ENCODE results near the gene NUDT3.

DNA sequence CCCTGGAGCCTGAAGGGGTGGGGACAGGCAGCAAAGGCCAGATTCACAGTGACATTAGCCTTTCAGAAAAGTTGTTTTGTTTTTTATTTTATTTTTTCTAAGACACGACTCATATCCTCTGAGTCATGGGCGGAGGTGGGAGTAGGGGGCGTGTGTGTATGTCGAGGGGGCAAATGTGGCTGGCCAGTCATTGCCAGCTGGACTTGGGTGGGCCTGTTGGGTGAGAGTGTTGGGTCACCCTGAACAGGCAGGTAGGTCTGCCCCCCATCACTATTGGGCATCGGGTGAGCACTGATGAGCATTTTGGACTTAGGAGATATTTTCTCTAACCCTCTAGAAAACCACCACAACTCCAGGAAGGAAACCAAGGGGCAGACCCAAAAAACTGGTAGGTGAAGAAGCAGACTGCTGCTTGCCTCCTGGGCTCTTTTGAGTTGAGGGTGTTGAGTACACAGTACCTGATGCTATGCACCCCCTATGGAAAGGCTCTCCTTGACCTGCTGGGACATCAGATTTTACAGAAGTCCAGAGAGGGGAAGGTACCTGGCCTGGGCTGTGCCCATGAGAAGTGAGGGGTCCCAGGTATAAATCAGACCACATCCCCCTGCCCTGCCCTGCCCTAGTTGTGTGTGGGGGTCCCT lies 149.2 kb downstream of the NUDT3 start:
- TF ChIP-seq, protein P1, sequence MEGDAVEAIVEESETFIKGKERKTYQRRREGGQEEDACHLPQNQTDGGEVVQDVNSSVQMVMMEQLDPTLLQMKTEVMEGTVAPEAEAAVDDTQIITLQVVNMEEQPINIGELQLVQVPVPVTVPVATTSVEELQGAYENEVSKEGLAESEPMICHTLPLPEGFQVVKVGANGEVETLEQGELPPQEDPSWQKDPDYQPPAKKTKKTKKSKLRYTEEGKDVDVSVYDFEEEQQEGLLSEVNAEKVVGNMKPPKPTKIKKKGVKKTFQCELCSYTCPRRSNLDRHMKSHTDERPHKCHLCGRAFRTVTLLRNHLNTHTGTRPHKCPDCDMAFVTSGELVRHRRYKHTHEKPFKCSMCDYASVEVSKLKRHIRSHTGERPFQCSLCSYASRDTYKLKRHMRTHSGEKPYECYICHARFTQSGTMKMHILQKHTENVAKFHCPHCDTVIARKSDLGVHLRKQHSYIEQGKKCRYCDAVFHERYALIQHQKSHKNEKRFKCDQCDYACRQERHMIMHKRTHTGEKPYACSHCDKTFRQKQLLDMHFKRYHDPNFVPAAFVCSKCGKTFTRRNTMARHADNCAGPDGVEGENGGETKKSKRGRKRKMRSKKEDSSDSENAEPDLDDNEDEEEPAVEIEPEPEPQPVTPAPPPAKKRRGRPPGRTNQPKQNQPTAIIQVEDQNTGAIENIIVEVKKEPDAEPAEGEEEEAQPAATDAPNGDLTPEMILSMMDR (IDR thresholded peaks at IDR 0.05): no peak
- TF ChIP-seq POLR2AphosphoS5 (IDR thresholded peaks at IDR 0.05): no peak

Measured in gastroesophageal sphincter (tissue), 3 donors.